ENCODE results near the gene NDFIP2.

DNA sequence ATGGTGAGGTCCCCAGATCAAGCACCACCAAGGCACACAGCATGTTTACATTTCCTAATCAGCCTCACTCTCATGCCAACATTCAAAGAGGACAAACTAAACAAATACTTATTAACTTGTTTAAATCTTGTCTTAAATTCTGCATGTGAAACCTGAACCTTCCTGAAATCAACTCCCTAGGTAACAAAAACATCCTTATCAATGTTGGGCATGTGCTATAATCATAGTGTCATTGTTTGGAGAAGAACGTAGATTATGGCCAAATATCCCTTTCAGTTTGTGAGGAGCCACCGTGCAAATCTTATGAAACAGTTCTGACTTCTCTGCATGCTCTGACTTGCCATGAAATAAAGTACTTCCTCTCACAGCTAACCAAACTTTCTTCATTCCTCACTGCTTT lies 123.8 kb downstream of the NDFIP2 start:
- TF ChIP-seq, protein P1, sequence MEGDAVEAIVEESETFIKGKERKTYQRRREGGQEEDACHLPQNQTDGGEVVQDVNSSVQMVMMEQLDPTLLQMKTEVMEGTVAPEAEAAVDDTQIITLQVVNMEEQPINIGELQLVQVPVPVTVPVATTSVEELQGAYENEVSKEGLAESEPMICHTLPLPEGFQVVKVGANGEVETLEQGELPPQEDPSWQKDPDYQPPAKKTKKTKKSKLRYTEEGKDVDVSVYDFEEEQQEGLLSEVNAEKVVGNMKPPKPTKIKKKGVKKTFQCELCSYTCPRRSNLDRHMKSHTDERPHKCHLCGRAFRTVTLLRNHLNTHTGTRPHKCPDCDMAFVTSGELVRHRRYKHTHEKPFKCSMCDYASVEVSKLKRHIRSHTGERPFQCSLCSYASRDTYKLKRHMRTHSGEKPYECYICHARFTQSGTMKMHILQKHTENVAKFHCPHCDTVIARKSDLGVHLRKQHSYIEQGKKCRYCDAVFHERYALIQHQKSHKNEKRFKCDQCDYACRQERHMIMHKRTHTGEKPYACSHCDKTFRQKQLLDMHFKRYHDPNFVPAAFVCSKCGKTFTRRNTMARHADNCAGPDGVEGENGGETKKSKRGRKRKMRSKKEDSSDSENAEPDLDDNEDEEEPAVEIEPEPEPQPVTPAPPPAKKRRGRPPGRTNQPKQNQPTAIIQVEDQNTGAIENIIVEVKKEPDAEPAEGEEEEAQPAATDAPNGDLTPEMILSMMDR (IDR thresholded peaks at IDR 0.05) = no peak
- TF ChIP-seq POLR2A (IDR thresholded peaks at IDR 0.05) = no peak
